KMS-11 (cell line): ENCODE measurements around the gene HRG.
"Not testable (repeated sequence)": the region's sequence is repeated elsewhere in the genome, so short reads cannot be mapped to it uniquely, and the experiment has no call there.

ENCODE experiments used
- H2AFZ ChIP-seq: fragments of 200-600 bp; sonication (generic); 2 replicates; pipeline ENCODE4 v1.6.1; 2016; ENCODE audit warnings: antibody characterized with exemption, mixed run types, low read depth
- H3K27ac ChIP-seq: fragments of 200-600 bp; sonication (generic); 2 replicates; pipeline ENCODE4 v1.6.1; 2016; ENCODE audit warnings: mild to moderate bottlenecking, mixed run types
- H3K27me3 ChIP-seq: fragments of 200-600 bp; sonication (generic); 2 replicates; pipeline ENCODE4 v1.6.1; 2017; ENCODE audit warnings: mild to moderate bottlenecking, low read depth, mixed run types, moderate library complexity; ENCODE audit not compliant: insufficient read depth
- H3K36me3 ChIP-seq: fragments of 200-600 bp; sonication (generic); 2 replicates; pipeline ENCODE4 v1.6.1; 2017; ENCODE audit warnings: mild to moderate bottlenecking, mixed run types; ENCODE audit not compliant: insufficient read depth
- H3K4me1 ChIP-seq: fragments of 200-600 bp; sonication (generic); 2 replicates; pipeline ENCODE4 v1.6.1; 2016; ENCODE audit warnings: mild to moderate bottlenecking, low read depth, mixed run types; ENCODE audit not compliant: poor library complexity, severe bottlenecking
- H3K4me2 ChIP-seq: fragments of 200-600 bp; sonication (generic); 2 replicates; pipeline ENCODE4 v1.7.0; 2016; ENCODE audit warnings: mild to moderate bottlenecking, mixed run types
- H3K4me3 ChIP-seq: fragments of 200-600 bp; sonication (generic); IDR thresholded peaks from 2 replicates; pipeline ENCODE4 v1.6.1; 2017; ENCODE audit warnings: low read depth, low read length, mixed read lengths; ENCODE audit not compliant: insufficient read depth
- H3K79me2 ChIP-seq: fragments of 200-600 bp; sonication (generic); 2 replicates; pipeline ENCODE4 v1.6.1; 2016; ENCODE audit warnings: low read depth, mixed run types; ENCODE audit not compliant: insufficient read depth
- H3K9ac ChIP-seq: fragments of 200-600 bp; sonication (generic); 2 replicates; pipeline ENCODE4 v1.6.1; 2016; ENCODE audit warnings: mild to moderate bottlenecking, mixed run types
- H4K20me1 ChIP-seq: fragments of 200-600 bp; sonication (generic); 2 replicates; pipeline ENCODE4 v1.6.1; 2016; ENCODE audit warnings: mild to moderate bottlenecking, mixed run types; ENCODE audit not compliant: insufficient read depth
- TF ChIP-seq, protein P1 (sequence below): fragments of 200-600 bp; sonication (generic); conservative IDR thresholded peaks from 2 replicates; pipeline ENCODE4 v1.6.1; 2017; ENCODE audit warnings: low read depth, mild to moderate bottlenecking, antibody characterized with exemption, low read length, moderate library complexity, mixed read lengths

HRG gene

DNA sequence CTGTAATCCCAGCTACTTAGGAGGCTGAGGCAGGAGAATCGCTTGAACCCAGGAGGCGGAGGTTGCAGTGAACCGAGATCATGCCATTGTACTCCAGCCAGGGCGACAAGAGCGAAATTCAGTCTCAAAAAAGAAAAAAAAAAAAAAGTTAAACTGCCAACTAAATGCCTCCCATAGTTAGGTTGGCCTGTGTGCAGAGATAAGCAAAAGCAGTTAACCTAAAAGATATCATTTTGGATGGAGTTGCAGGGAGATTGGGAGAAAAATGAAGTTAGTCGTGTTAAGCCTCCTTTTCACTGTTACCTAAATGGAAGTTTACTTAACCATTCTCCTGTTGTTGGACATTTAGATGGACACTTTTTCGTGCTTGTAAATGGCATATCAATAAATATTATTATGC, 37.1 kb upstream of the HRG start:
- Histone ChIP-seq H3K27ac (no peak overlapping the region), H2AFZ (no peak overlapping the region), H3K4me2 (no peak overlapping the region), H3K4me3 (no peak overlapping the region), H3K36me3 (no peaks in the 10 kb centered on the region), H3K79me2 (no peaks in the 10 kb centered on the region), H4K20me1 (no peaks in the 10 kb centered on the region), H3K9ac (no peak overlapping the region), H3K27me3 (no peaks in the 10 kb centered on the region), H3K4me1 (no peaks in the 10 kb centered on the region)
- TF ChIP-seq, protein P1, sequence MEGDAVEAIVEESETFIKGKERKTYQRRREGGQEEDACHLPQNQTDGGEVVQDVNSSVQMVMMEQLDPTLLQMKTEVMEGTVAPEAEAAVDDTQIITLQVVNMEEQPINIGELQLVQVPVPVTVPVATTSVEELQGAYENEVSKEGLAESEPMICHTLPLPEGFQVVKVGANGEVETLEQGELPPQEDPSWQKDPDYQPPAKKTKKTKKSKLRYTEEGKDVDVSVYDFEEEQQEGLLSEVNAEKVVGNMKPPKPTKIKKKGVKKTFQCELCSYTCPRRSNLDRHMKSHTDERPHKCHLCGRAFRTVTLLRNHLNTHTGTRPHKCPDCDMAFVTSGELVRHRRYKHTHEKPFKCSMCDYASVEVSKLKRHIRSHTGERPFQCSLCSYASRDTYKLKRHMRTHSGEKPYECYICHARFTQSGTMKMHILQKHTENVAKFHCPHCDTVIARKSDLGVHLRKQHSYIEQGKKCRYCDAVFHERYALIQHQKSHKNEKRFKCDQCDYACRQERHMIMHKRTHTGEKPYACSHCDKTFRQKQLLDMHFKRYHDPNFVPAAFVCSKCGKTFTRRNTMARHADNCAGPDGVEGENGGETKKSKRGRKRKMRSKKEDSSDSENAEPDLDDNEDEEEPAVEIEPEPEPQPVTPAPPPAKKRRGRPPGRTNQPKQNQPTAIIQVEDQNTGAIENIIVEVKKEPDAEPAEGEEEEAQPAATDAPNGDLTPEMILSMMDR, result no peak

DNA sequence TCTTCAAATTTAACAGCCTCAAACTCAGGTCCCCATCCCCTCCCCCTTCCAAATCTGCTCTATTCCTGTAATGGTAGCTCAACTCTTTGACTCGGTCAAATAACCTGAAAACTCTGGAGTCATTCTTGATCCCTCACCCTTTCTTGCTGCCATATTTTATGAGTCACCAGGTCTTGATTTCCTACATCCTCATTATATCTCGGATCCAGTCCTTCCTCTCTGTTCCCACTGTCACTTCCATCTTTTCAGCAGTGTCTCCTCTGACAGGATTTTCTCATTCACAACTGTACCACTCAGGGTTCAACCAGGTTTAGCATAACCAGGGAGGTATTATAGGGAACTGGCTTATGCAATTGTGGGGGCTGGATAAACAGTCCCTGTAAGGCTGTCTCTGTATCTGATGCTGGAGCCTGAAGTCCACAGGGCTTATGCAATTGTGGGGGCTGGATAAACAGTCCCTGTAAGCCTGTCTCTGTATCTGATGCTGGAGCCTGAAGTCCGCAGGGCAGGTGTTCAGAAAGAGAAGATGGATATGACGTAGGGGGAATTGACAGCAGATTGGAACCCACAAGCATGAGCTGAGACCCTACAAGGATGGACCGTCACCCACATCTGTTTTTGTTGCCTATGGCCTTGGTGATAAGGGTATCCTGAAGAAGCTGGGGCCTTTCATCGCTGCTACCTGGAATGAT, 34.7 kb upstream of the HRG start:
- TF ChIP-seq, protein P1, result no peak
- Histone ChIP-seq H3K4me2 (no peak overlapping the region), H2AFZ (no peak overlapping the region), H3K4me1 (no peaks in the 10 kb centered on the region), H3K4me3 (no peak overlapping the region), H3K27me3 (no peaks in the 10 kb centered on the region), H3K36me3 (no peaks in the 10 kb centered on the region), H3K27ac (no peak overlapping the region), H4K20me1 (no peaks in the 10 kb centered on the region), H3K79me2 (no peaks in the 10 kb centered on the region), H3K9ac (no peak overlapping the region)

DNA sequence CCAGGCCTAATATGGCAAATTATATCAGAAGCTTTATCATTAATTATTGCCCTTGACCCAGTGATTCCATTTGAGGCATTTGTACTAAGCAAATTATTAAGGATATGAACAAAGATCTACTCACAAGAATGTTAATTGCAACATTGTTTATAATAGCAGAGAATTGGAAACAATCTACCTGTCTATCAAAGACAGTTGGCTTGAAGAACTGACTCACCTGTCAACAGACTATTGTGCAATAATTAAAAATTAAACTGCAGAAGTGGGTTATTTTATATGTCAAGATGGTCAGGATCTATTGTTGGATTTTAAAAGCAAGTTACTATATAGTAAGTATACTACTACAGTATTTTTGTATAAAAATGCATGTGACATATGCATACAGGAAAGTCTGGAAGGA, 32.3 kb upstream of the HRG start:
- Histone ChIP-seq H3K4me2 (no peak overlapping the region), H3K4me1 (no peaks in the 10 kb centered on the region), H3K9ac (no peak overlapping the region), H3K4me3 (no peak overlapping the region), H2AFZ (no peak overlapping the region), H3K27ac (no peak overlapping the region), H3K79me2 (no peaks in the 10 kb centered on the region), H3K27me3 (no peaks in the 10 kb centered on the region), H4K20me1 (no peaks in the 10 kb centered on the region), H3K36me3 (no peaks in the 10 kb centered on the region)
- TF ChIP-seq, protein P1, result no peak

DNA sequence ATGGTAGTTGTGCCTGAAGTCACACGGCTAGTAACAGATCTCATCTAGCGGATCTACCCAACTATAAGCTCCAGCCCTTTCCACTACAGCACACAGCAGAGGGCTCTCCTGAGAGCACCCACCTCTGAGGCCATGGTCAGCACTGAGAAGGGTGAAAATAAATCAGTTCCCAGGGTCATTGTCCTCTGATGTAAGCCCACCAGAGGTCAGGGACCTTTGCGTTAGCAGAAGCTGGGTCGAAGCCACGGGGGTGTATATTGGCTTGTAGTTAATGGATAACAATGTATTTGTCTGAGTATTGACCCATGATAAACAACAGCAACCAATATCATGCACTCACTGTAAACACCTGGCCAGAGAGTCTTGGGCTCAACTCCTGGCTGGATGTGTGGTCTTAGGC, 31.6 kb upstream of the HRG start:
- H3K27ac ChIP-seq, H2AFZ ChIP-seq, H3K27me3 ChIP-seq: not testable (repeated sequence)

DNA sequence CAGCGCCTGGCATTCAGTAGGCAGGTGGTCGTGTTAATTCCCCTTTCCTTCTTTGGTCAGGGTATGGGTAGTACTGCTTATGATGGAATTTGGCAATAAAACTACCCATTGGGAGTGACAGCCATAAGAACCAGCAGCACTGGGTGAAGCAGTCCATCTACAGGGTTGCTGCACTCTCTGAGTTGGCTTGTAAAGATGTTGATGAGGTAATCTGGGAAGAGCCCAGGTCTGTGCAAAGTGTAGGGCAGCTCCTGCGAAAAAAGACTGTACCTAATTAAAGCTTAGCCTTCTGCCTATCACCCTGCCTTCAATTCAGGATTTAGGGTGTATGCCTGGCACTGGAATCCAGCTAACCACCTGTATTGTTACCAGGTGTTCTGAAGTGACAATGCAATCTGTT, 30.3 kb upstream of the HRG start:
- Histone ChIP-seq H3K4me2 (no peak overlapping the region), H3K4me1 (no peaks in the 10 kb centered on the region), H3K27me3 (no peaks in the 10 kb centered on the region)

More for the DNA sequence above, 31.6 kb upstream of the HRG start:
- not testable (repeated sequence) for H4K20me1 ChIP-seq, H3K79me2 ChIP-seq, H3K4me3 ChIP-seq, H3K4me2 ChIP-seq, H3K9ac ChIP-seq, H3K4me1 ChIP-seq, H3K36me3 ChIP-seq

More for the DNA sequence above, 30.3 kb upstream of the HRG start:
- no peaks in the 10 kb centered on the region for H3K36me3 ChIP-seq
- no peak overlapping the region for H3K4me3 ChIP-seq
- no peak overlapping the region for H2AFZ ChIP-seq
- H3K9ac ChIP-seq, result no peak overlapping the region
- H3K79me2 ChIP-seq, result no peaks in the 10 kb centered on the region
- TF ChIP-seq, protein P1, result no peak
- H3K27ac ChIP-seq, result no peak overlapping the region
- no peaks in the 10 kb centered on the region for H4K20me1 ChIP-seq
